K562 (cell line): Measurements from ENCODE around the gene SLC7A6.

Experiments
- CHD1 ChIP-seq: fragments of 200-600 bp; sonication (generic); IDR thresholded peaks from one replicate; pipeline ENCODE4 v1.6.1; 2012; ENCODE audit warnings: mild to moderate bottlenecking, moderate library complexity, low read length, inconsistent platforms
- ELF4 ChIP-seq: fragments of 450-650 bp; formaldehyde crosslinking; IDR thresholded peaks from 2 replicates; pipeline ENCODE4 v1.4.0; 2022; ENCODE audit warnings: missing genetic modification characterization
- NFRKB ChIP-seq: fragments of 450-650 bp; IDR thresholded peaks from 2 replicates; pipeline ENCODE4 v1.6.1; 2016; ENCODE audit warnings: low read depth
- POLR2G ChIP-seq: fragments of 200-400 bp; formaldehyde crosslinking; IDR thresholded peaks from 2 replicates; pipeline ENCODE4 v1.6.1; 2017; ENCODE audit warnings: low read depth, mild to moderate bottlenecking, antibody characterized with exemption, low read length, moderate library complexity
- RBM39 ChIP-seq: fragments of 200-400 bp; formaldehyde crosslinking; optimal IDR thresholded peaks from 2 replicates; pipeline ENCODE3; 2018; ENCODE audit warnings: low read depth, low read length
- ZBTB7A ChIP-seq: IDR thresholded peaks from 2 replicates; pipeline ENCODE4 v1.6.1; 2011; ENCODE audit warnings: low read depth, mild to moderate bottlenecking, low read length, moderate library complexity, borderline replicate concordance; ENCODE audit not compliant: control insufficient read depth
- TF ChIP-seq, protein P1 (sequence below), 3 experiments: IDR thresholded peaks in 2 of 3; conservative IDR thresholded peaks in 1 of 3; 2 replicates each; pipeline ENCODE4 v1.5.1; 2011 to 2012; ENCODE audit warnings: low read length in 3 of 3, mild to moderate bottlenecking in 3 of 3, control low read depth in 2 of 3, improper control_type of control experiment in 1 of 3, inconsistent platforms in 1 of 3, low read depth in 1 of 3, mixed read lengths in 1 of 3, moderate library complexity in 1 of 3; ENCODE audit not compliant: insufficient read depth in 2 of 3
- TF ChIP-seq, protein P2 (sequence below): sonication (generic); formaldehyde crosslinking; IDR thresholded peaks from 2 replicates; pipeline ENCODE4 v1.9.0; 2022; ENCODE audit warnings: mild to moderate bottlenecking, missing genetic modification reagents
- TF ChIP-seq, protein P3 (sequence below): sonication (generic); formaldehyde crosslinking; IDR thresholded peaks from 2 replicates; pipeline ENCODE4 v1.8.1; 2023; ENCODE audit warnings: mild to moderate bottlenecking, missing genetic modification reagents
- TF ChIP-seq, protein P4 (sequence below): fragments of 450-650 bp; formaldehyde crosslinking; IDR thresholded peaks from 2 replicates; pipeline ENCODE4 v1.4.0; 2022; ENCODE audit warnings: missing genetic modification characterization

DNA sequence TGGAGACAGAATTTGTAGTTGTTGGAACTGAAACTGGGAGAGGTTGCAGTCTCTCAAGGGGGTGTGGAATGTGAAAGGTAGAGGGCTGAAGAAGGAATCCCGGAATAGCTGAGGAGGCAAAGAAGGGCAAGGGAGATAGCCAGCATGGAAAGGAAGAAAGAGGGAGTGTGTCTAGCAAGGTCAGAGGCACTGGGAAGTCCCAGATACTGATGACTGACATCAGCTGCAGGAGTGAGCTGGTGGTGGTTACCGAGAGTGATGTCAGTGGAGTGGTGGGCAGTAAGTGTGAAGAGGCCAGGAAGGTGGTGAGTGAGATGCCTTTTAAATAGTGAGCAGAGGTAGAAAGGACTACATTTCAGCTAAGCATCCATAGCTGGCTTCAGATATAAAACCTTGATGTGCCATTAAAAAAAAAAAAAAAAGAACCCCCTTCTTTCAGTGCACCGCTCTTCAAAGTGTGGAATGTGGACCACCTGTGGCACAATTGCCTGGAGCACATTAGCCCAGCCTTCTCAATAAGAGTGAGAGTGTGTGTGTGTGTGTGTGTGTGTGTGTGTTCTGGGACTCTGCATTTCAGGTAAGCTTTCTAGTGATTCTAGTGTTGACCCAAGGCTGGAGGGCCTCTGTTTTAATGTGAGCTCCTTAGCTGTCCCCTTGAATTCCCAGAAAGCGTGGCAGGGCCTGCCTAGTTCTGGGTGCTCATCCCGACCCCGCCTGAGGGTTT is 55.0 kb downstream of the SLC7A6 start:
- TF ChIP-seq RBM39 (no peak), ELF4 (CRISPR knock-in tag) (no peak), CHD1 (no peak), NFRKB (no peak), POLR2G (no peak), ZBTB7A (no peak)
- TF ChIP-seq, protein P1, sequence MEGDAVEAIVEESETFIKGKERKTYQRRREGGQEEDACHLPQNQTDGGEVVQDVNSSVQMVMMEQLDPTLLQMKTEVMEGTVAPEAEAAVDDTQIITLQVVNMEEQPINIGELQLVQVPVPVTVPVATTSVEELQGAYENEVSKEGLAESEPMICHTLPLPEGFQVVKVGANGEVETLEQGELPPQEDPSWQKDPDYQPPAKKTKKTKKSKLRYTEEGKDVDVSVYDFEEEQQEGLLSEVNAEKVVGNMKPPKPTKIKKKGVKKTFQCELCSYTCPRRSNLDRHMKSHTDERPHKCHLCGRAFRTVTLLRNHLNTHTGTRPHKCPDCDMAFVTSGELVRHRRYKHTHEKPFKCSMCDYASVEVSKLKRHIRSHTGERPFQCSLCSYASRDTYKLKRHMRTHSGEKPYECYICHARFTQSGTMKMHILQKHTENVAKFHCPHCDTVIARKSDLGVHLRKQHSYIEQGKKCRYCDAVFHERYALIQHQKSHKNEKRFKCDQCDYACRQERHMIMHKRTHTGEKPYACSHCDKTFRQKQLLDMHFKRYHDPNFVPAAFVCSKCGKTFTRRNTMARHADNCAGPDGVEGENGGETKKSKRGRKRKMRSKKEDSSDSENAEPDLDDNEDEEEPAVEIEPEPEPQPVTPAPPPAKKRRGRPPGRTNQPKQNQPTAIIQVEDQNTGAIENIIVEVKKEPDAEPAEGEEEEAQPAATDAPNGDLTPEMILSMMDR (IDR thresholded peaks at IDR 0.05 in 2 of 3, conservative IDR thresholded peaks at IDR 0.05 in 1 of 3; ENCODE audit: insufficient read depth in 2 of 3, low read depth in 1 of 3, low read length in 3 of 3), result no peak
- TF ChIP-seq, protein P2, sequence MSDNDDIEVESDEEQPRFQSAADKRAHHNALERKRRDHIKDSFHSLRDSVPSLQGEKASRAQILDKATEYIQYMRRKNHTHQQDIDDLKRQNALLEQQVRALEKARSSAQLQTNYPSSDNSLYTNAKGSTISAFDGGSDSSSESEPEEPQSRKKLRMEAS (CRISPR knock-in tag), result no peak
- TF ChIP-seq, protein P3, sequence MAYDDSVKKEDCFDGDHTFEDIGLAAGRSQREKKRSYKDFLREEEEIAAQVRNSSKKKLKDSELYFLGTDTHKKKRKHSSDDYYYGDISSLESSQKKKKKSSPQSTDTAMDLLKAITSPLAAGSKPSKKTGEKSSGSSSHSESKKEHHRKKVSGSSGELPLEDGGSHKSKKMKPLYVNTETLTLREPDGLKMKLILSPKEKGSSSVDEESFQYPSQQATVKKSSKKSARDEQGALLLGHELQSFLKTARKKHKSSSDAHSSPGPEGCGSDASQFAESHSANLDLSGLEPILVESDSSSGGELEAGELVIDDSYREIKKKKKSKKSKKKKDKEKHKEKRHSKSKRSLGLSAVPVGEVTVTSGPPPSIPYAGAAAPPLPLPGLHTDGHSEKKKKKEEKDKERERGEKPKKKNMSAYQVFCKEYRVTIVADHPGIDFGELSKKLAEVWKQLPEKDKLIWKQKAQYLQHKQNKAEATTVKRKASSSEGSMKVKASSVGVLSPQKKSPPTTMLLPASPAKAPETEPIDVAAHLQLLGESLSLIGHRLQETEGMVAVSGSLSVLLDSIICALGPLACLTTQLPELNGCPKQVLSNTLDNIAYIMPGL (CRISPR knock-in tag), result no peak
- TF ChIP-seq, protein P4, sequence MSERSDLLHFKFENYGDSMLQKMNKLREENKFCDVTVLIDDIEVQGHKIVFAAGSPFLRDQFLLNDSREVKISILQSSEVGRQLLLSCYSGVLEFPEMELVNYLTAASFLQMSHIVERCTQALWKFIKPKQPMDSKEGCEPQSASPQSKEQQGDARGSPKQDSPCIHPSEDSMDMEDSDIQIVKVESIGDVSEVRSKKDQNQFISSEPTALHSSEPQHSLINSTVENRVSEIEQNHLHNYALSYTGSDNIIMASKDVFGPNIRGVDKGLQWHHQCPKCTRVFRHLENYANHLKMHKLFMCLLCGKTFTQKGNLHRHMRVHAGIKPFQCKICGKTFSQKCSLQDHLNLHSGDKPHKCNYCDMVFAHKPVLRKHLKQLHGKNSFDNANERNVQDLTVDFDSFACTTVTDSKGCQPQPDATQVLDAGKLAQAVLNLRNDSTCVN (CRISPR knock-in tag), result no peak
